HG02885 (cell line): ENCODE results near the gene BCAS3.
"Not testable (repeated sequence)": the region's sequence is repeated elsewhere in the genome, so short reads cannot be mapped to it uniquely, and the experiment has no call there.

Experiments
- ATAC-seq: cut with Tn5 transposase; IDR thresholded peaks from one replicate; pipeline ENCODE4 v1.9.1; 2021; ENCODE audit warnings: mild to moderate bottlenecking; ENCODE audit not compliant: unreplicated experiment, poor library complexity

BCAS3 gene

DNA sequence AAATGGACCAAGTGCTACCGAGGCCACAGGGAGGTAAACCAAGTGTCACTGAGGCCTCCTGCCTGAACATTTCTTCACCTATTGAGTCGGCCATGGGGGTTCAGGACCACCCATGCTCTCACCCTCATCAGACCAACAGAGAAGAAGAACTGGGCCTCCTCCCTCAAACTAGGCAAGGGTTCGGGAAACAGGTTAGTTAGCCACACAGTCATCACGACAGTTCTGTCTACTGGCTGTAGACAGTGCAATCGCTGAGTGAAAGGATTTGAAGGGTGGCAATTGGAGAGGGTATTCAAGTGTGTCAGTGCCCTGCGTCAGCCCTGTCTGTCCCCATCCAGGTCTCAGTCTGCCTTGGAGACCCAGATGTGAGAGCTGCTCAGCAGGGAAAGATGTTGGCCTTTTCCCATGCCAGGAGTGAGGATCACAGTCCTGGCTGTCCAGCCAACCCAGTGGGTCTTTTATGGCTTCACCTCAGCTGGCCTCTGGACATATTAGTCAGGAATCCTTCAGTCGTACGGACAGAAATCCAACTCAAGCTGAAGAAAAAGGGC lies 741.9 kb downstream of the BCAS3 start:
- ATAC-seq, result no peak

DNA sequence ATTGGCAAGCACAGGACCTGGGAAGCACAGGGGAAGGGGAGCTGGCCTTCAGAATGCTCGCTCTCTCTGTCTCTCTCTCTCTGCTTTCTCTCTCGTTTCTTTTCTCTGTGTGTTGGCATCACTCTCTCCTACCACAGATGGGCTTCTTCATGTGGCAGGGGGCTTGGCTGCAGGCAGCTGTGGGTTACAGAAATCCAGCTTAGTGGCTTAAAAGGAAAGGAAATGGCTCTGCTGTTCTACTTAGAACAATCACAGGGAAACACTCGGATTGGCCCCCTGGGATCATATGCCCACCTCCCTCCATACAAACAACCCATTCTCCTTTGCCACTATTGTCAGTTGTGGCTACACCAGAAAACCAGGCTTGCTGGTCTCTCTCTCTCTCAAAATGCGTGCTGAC lies 742.4 kb downstream of the BCAS3 start:
- no peak for ATAC-seq

DNA sequence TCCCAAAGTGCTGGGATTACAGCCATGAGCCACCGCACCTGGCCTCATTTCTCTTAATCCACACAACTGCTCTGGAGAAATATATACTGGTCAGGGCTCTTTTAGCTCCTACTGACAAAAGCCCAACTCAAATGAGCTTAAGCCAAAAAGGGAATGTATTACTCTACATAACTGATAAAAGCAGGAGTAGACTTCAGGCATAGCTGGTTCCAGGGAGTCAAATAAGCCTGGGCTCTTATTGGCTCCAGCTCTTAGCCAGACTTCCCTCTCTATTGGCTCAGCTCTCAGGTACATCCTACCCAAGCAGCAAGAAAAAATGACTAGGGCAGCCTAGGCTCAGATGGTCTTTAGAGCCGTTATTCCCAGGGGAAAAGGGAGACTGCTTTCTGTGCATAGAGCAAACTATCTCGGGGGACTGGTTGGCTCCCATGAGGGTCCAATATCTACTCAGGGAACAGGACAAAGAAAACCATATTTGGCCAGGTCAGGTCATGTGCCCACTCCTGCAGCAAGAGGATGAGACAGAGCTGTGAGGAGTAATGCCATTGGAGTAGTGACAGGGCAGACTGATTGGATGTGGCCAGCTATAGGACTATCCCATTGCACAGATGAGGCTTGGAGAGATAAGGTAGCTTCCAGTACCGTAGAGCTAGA lies 743.2 kb downstream of the BCAS3 start:
- no peak for ATAC-seq

DNA sequence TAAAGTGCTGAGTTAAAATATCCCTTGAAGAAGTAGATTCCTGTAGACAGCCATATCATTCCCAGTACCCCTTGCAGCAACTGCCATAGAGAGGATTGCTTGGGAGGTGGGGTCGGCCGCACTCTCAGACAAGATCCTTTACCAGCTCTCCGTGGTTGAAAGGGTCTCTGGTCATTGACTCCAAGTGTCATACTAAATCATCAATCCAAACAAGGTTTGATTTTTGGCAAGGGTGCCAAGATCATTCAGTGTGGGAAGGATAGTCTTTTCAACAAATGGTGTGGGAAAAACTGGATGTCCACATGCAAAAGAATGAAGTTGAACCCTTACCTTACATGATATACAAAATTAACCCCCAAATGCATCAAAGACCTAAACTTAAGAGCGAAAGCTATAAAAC lies 743.8 kb downstream of the BCAS3 start:
- ATAC-seq, result no peak

DNA sequence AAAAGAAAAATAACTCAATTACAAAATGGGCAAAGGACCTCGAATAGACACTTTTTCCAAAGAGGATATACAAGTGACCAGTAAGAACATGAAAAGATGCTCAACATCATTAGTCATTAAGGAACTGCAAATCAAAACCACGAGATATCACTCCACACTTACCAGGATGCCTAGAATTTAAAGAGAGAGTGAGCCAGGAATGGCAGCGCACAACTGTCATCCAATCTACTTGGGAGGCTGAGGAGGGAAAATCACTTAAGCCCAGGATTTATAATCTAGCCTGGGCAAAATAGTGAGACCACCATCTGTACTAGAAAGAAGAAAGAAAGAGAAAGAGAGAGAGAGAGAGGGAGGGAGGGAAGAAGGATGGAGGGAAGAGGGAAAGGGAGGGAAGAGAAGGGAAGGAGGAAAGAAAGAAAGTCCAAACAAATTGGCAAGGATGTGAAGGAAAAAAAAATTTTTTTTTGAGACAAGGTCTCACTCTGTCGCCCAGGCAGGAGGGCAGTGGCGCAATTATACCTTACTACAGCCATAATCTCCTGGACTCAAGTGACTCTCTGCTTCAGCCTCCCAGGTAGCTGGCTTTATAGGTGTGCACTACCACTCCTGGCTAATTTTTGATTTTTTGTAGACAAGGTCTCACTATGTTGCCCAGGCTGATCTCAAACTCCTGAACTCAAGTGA lies 744.6 kb downstream of the BCAS3 start:
- no peak for ATAC-seq

DNA sequence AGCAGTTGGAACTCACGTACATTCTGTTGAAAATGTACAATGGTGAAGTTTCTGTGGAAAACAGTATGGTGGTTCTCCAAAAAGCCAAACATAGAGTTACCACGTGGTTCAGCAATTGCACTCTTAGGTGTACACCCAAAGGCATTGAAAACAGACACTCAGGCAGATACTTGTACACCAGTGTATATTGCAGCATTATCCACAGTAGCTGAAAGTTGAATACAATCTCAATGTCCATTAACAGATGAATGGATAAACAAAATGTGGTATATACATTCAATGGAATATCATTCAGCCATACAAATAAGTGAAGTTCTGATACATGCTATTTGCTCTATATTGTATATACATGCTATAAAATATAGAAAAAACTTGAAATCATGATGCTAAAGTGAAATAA lies 745.2 kb downstream of the BCAS3 start:
- no peak for ATAC-seq

DNA sequence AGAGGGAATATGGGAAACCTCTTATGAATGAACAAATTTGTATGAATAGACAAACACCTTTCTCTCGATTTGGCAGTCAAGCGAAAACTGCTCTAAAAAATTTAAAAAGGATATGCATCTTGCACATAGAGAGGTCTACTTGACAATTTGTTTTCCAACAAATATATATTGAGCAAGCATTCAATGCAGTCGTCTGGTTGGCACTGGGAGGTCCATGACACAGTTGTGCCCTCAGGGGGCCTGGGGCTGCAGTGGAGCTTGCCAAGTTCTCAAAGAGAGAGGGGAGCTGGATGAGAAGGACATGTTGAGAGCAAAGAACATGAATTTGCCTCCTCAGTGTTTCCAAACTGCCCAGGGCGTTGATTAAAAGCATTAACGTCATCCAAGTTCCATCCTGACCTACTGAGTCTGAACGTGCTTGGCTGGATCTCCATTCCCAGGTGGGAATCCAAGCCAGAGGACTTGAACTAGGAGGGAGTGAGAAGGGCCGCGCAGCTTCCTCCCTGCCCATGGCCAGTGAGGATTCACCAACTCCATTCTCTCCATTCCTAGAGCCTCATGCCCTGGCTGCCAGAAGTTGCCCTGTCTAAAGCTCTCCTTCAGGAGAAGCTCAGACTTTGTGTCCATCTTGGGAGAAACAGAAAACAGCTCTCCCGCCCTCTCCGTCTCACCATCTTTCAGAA lies 746.5 kb downstream of the BCAS3 start:
- ATAC-seq, result no peak

DNA sequence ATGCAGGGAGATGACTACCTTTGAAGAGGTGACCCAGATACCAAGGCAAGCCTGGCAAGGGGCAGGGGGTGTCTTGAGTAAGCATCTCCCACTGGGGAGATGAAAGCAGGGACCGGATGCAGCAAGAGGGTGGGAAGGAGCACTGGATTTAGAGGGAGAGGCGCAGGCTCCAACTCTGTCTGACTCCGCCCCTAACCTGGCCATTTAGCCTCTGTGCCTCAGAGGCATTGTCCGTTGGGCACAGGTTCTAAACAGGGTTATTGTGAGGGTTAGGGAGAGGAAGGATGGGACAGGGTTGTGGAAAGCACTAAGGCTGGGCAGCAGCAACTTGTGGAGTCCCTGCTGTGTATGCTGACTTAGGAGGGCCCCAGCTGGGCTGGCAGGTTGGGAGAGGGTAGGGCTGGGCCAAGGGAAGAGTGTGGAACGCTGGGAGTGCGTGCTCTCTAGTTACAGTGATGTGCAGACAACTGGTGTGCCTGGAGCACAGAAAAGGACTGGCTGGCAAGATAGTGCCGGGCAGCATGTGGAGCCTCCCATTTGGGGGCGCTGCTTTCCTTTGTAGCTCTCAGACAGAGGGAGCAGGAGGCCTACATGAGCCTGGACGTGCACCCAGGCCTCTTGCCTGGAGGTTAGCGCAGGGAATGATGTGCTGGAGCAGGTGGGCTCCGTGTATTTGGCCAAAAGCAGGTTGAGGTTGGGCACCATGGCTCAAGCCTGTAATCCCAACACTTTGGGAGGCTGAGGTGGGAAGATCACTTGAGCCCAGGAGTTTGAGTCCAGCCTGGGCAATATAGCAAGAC lies 748.2 kb downstream of the BCAS3 start:
- ATAC-seq, result no peak

DNA sequence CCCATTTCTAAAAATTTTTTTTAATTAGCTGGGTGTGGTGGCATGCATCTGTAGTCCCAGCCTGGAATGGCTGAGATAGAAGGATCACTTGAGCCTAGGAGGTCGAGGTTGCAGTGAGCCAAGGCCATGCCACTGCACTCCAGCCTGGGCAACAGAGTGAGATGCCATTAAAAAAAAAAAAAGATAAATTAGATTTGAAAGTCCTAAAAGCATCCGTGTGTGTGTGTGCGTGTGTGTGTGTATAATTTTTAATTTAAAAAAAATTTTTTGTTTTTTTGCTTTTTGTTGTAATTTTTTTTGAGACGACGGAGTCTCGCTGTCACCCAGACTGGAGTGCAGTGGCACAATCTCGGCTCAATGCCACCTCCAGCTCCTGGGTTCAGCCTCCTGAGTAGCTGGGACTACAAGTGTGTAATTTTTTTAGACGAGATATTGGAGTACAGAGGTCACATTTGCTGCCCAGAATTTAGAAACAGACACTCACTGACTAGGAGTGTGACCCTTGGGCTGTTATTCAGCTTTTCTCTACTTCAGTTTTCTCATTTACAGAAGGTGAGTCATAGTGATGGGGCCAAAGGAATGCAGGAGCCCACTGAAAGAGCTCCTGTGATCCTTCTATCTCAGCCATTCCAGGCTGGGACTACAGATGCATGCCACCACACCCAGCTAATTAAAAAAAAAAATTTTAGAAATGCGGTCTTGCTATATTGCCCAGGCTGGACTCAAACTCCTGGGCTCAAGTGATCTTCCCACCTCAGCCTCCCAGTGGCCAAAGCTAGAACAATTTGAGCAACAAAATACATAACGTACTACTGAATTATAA lies 749.0 kb downstream of the BCAS3 start:
- ATAC-seq, result no peak

DNA sequence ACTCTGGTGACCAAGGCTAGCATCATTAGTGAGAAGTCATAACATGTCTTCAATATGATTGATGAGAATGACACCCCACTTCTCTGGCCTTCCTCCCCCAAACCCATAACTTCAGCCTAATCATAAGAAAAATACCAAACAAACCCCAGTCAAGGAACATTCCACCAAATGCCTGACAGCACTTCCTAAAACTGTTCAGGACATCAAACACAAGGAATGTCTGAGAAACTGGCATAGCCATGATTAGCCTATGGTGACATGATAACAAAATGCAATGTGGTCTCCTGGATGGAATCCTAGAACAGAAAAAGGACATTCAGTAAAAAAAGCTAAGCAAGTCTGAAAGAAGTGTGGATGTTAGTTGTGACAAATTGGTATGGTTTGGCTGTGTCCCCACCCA lies 749.9 kb downstream of the BCAS3 start:
- ATAC-seq, result no peak

DNA sequence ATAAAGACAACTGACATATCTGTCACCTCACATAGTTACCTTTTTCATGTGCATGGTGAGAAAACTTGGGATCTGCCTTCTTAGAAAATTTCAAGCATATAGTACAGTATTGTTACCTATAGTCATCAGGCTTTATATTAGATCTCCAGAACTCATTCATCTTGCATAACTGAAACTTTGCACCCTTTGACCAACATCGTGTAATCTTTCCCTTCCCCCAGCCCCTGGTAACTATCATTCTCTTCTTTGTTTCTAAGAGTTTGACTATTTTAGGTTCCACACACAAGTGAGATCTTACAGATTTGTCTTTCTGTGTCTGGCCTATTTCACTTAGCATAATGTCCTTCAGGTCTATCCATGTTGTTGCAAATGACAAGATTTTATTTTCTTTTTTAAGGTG lies 751.6 kb downstream of the BCAS3 start:
- ATAC-seq, result no peak

DNA sequence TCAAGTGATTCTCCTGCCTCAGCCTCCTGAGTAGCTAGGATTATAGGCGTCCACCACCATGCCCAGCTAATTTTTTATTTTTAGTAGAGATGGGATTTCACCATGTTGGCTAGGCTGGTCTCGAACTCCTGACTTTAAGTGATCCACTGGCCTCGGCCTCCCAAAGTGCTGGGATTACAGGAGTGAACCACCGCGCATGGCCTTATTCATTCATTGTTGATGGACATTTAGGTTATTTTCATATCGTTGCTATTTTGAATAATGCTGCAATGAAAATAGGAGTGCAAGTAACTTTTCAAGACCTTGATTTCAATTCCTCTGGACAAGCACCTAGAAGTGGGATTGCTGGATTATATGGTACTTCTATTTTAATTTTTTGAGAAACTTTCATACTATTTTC lies 752.2 kb downstream of the BCAS3 start:
- not testable (repeated sequence) for ATAC-seq

DNA sequence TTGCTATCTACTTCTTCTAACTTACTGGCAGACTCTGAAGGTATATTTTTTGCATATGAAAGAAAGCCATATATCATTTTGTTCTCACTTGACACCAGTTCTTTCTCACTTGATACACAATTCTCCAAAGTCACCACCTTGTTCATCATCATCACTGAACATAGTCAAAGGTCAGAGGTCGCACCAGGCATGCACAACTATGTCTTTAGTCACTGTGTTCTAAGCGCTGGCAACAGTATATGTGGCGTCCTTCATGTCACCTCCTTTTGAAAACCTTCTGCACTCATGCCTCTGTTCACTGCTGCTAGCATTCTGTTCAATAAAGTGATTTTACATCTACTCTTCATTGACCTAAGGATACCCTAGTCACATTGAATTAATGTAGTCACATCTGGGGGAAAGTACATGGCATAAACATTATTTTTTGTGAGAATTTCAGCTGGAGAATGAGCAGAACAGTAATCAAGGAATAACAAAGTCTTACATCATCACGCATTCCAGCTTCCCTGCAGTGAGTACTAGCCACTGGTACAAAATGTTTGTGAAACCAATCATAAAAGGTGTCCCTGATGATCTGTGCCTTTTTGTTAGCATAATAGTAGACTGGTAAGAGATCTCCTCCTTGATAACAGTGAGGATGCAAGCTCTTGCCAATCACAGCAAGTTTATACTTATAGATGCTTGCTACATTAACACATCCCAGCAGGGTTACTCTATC lies 754.1 kb downstream of the BCAS3 start:
- ATAC-seq, result no peak

DNA sequence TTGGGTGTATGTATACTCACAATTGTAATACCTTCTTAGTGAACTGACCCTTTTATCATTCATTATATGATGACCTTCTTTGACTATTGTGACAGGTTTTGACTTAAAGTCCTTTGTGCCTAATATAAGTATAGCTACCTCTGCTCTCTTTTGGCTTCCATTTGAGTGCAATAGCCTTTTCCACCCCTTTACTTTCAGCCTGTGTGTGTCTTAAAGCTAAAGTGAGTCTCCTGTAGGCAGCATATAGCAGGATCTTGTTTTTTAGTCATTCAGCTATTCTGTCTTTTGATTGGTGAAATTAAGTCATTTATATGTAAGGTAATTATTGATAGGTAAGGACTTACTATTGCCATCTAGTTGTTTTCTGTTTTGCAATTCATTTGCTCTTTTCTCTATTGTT lies 758.6 kb downstream of the BCAS3 start:
- ATAC-seq, result no peak

DNA sequence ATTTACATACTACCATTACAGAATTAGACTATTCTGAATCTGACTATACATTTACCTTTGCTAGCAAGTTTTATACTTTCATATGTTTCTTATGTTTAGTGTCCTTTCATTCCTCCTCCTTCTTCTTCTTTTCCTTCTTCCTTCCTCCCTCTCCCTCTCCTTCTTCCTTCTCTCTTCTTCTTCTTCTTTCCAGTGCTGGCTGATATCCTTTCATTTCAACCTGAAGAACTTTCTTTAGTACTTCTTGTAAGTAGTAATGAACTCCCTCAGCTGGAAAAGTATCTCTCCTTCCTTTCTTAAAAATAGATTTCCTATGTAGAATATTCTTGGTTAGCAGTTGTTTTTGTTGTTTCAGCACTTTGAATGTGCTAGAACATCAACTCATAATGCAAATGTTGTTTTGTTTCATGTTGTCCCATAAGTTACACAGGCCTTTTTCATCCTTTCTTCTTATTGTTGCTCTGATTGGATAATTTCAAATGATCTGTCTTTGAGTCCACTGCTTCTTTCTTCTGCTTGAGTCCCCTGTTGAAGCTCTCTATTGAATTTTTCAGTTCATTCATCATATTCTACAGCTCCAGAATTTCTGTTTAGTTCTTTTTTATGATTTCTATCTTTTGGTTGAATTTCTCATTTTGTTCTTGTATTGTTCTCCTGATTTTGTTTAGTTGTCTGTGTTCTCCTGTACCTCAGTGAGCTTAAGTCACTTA lies 759.5 kb downstream of the BCAS3 start:
- ATAC-seq, result no peak

DNA sequence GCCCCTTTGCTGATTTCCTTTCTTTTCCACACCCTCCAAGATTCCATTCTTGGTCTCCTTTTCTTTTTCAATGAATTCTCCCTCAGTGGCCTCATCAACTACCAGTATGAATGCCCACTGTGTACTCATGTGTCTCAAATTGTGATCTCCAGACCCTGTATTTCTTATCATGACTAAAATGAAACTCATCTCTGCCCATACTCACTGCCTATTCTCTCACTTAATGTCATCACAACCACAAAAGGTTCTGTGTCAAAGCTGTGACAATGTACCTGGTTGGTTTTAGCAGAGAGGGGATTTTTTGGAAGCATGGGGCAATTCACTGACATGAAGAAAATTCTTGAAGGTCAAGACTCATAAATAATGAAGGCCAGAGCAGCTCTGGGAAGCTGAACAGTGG lies 763.0 kb downstream of the BCAS3 start:
- ATAC-seq, result no peak

DNA sequence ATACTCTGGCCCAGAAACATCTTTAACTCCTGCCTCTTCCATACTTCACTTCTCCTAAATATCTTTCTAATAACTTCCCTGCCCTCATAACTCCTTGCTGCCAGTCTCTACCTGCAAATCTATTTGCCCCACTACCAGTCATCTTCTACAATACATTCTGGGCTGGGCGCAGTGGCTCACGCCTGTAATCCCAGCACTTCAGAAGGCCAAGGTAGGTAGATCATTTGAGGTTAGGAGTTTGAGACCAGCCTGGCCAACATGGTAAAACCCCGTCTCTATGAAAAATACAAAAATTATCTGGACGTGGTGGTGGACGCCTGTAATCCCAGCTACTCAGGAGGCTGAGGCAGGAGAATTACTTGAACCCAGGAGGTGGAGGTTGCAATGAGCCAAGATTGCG lies 763.9 kb downstream of the BCAS3 start:
- ATAC-seq, result not testable (repeated sequence)

DNA sequence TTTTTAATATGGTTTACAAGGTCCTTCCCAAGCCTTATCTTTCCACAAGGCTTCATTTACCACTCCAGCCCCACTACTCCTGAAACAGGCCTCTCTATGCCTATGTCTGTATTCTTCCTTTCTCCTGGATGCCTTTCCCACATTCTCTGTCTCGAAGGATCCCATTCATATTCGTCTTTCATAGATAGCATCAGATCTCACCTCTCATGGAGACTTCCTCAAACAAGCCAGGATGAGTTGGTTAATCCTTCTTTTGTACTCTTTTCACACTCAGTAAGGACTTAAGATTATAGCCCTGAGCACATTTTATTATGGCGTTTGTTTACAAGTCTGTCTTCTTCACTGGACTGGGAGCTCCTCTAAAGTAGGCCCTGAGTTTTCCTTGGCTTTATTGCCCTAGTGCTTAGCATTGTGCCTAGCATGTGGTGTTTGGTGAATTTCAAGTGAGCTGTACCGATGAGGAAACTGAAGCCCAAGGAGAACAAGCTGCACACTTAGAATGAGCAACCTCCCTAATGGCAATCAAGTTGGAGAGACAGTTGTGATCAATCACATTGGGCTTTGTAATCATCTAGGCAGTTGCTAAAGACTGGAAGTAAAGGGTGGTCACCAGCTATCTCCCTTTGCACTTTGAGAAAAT lies 764.6 kb downstream of the BCAS3 start:
- ATAC-seq, result no peak
